ENCODE data around the gene TEX22.

The TEX22 gene

GRCh38 chr14:105458010-105458409 is 59.7 kb downstream of the TEX22 start:
- H3K27ac ChIP-seq (ENCODE audit: extremely low read depth, low read depth, low read length): no peak overlapping the region
- ChIA-PET POLR2A (no interaction called here), CTCF (interaction anchor here (1.0 to 1.7 kb wide), 2 partner anchors 23 to 32 kb away, joined by 5 to 7 read pairs; no protein-coding TSS in a partner anchor)
- H3K4me3 ChIP-seq (ENCODE audit: low read depth, low read length): no peak overlapping the region
- no peak for TF ChIP-seq ZNF473 (tag by site-specific recombination; IDR thresholded peaks at IDR 0.05)
- no peak for TF ChIP-seq ZXDB (tag by site-specific recombination; IDR thresholded peaks at IDR 0.05)
- TF ChIP-seq ZFHX2 (tag by site-specific recombination; conservative IDR thresholded peaks at IDR 0.05): peak; percentile 39; the same call in 1 of the 2 replicates
- peaks cover 7 to 76% of the 10 kb centered on the region in 2 experiments; a peak in 2 of 3 replicates for H3K36me3 ChIP-seq (ENCODE audit: control insufficient read depth in 2 of 2, insufficient read depth in 1 of 2, low read length in 2 of 2)
- H3K9me3 ChIP-seq (ENCODE audit: control insufficient read depth, insufficient read depth, low read depth, low read length): no peaks in the 10 kb centered on the region
- no peaks in the 10 kb centered on the region for H3K4me1 ChIP-seq (ENCODE audit: control insufficient read depth, insufficient read depth, low read length)

GRCh38 chr14:105458571-105458970 is 60.2 kb downstream of the TEX22 start:
- Histone ChIP-seq H3K4me3 (ENCODE audit: low read depth, low read length) (no peak overlapping the region), H3K36me3 (ENCODE audit: control insufficient read depth in 2 of 2, insufficient read depth in 1 of 2, low read length in 2 of 2) (peaks cover 7 to 77% of the 10 kb centered on the region in 2 experiments; a peak in 2 of 3 replicates), H3K27ac (ENCODE audit: extremely low read depth, low read depth, low read length) (no peak overlapping the region), H3K4me1 (ENCODE audit: control insufficient read depth, insufficient read depth, low read length) (no peaks in the 10 kb centered on the region), H3K9me3 (ENCODE audit: control insufficient read depth, insufficient read depth, low read depth, low read length) (no peaks in the 10 kb centered on the region)
- ChIA-PET CTCF (no interaction called here), POLR2A (no interaction called here)
- TF ChIP-seq PATZ1 (tag by site-specific recombination; IDR thresholded peaks at IDR 0.05) (no peak), ZNF530 (tag by site-specific recombination; IDR thresholded peaks at IDR 0.05; ENCODE audit: low read depth) (no peak), MEIS1 (CRISPR knock-in tag; IDR thresholded peaks at IDR 0.05; ENCODE audit: borderline replicate concordance) (no peak)

GRCh38 chr14:105460116-105460515 is 61.8 kb downstream of the TEX22 start:
- Histone ChIP-seq H3K27ac (ENCODE audit: extremely low read depth, low read depth, low read length) (no peak overlapping the region), H3K9me3 (ENCODE audit: control insufficient read depth, insufficient read depth, low read depth, low read length) (no peaks in the 10 kb centered on the region), H3K4me3 (ENCODE audit: low read depth, low read length) (no peak overlapping the region), H3K36me3 (ENCODE audit: control insufficient read depth in 2 of 2, insufficient read depth in 1 of 2, low read length in 2 of 2) (peaks cover 0 to 78% of the 10 kb centered on the region in 2 experiments; a peak in 2 of 3 replicates), H3K4me1 (ENCODE audit: control insufficient read depth, insufficient read depth, low read length) (no peaks in the 10 kb centered on the region)
- CTCF ChIA-PET: interaction anchor here (0.6 kb wide), 1 partner anchor 10 kb away, joined by 3 read pairs; no protein-coding TSS in a partner anchor
- POLR2A ChIA-PET: no interaction called here
- TF ChIP-seq ELK4 (IDR thresholded peaks at IDR 0.05; ENCODE audit: borderline replicate concordance, low read depth, low read length) (no peak), ZNF280C (tag by site-specific recombination; IDR thresholded peaks at IDR 0.05) (no peak), GFI1B (tag by site-specific recombination; IDR thresholded peaks at IDR 0.05) (no peak), HOXC10 (CRISPR knock-in tag; IDR thresholded peaks at IDR 0.05) (no peak), PRDM10 (tag by site-specific recombination; IDR thresholded peaks at IDR 0.05) (no peak), WT1 (tag by site-specific recombination; IDR thresholded peaks at IDR 0.05) (no peak), ZSCAN18 (tag by site-specific recombination; IDR thresholded peaks at IDR 0.05) (no peak), KLF7 (tag by site-specific recombination; IDR thresholded peaks at IDR 0.05; ENCODE audit: borderline replicate concordance) (no peak), ZNF585B (tag by site-specific recombination; IDR thresholded peaks at IDR 0.05) (no peak), CTCF (tag by site-specific recombination; IDR thresholded peaks at IDR 0.05) (no peak), PRDM6 (tag by site-specific recombination; IDR thresholded peaks at IDR 0.05) (no peak)
